Heart left ventricle (tissue), 13 donors: ENCODE results near the gene ACOD1.

Source experiments
- CTCF ChIP-seq, 12 donors: fragments of 200-600 bp; sonication (generic) in 4 of 12; IDR thresholded peaks; one replicate each; pipeline versions ENCODE4 v1.5.0 to v1.8.0; 2018 to 2022; ENCODE audit warnings: antibody characterized with exemption in 12 of 12, mild to moderate bottlenecking in 5 of 12
- POLR2A ChIP-seq, 2 donors: fragments of 450-650 bp; IDR thresholded peaks; one replicate each; pipeline ENCODE4 v1.6.1; 2017; ENCODE audit warnings: antibody characterized with exemption in 2 of 2, mild to moderate bottlenecking in 2 of 2, moderate library complexity in 2 of 2
- donor health status: ischemic (EF 13 %, LVEDD 7.1; RV severe dilation, severe dysfunction).
- donor health status: DM: no; HTN: yes; CAD: no.
- donor health status: DM: no; HTN: no; CAD: no.
- donor health status: ischemic (EF 25% LVEDD 6.9; RV normal size, moderate dysfunction).
- donor health status: ischemic (EF 25% LVEDD 5.7; RV mildly dilated, moderate dysfunction).
- donor health status: ischemic (EF 35%, LVEDD 5.7; RV mildly dilated, moderate dysfunction).
- donor health status: nonischemic (EF 11% LVEDD 7.7; RV severe dilation, severe dysfunction).
- donor health status: DM: yes; HTN: yes; CAD: no.
- donor health status: PGD.
- donor health status: ischemic (EF 29% LVEDD 5.4; RV normal size, mild dysfunction).
- donor health status: nonischemic (EF 23%, LVEDD 6.1; RV moderate dilation, normal function).

- TF ChIP-seq CTCF (IDR thresholded peaks at IDR 0.05), result no peak
- no peak for TF ChIP-seq POLR2A (IDR thresholded peaks at IDR 0.05)
Measured at GRCh38 chr13:76939215-76939614, 9.1 kb upstream of the ACOD1 start.
